ENCODE data around the gene METAP2.

Gene METAP2

GRCh38 chr12:95551913-95552516 lies 78.1 kb downstream of the METAP2 start:
- DNase-seq = no peak

- no peak for DNase-seq
These were observed 79.4 kb downstream of the METAP2 start for GRCh38 chr12:95553197-95553943.

GRCh38 chr12:95554532-95555071 lies 80.7 kb downstream of the METAP2 start:
- DNase-seq = no peak

- DNase-seq = no peak
These were observed 83.7 kb downstream of the METAP2 start for GRCh38 chr12:95557625-95558024.
